GM06990 (cell line): ENCODE results near the gene DNAH7.

ENCODE experiments used
- DNase-seq: peaks from one replicate; pipeline ENCODE4 v3.0.0-alpha.2; 2011; ENCODE audit not compliant: insufficient read length; ENCODE audit errors: extremely low read depth
- H3K27me3 ChIP-seq: replicated peaks from 2 replicates; pipeline ENCODE4 v1.6.0; 2011; ENCODE audit warnings: low read length; ENCODE audit not compliant: control insufficient read depth, insufficient read depth
- H3K36me3 ChIP-seq: 2 replicates; pipeline ENCODE4 v1.5.1; 2011; ENCODE audit warnings: low read length; ENCODE audit not compliant: control insufficient read depth, insufficient read depth
- H3K4me3 ChIP-seq: replicated peaks from 2 replicates; pipeline ENCODE4 v1.5.1; 2011; ENCODE audit warnings: low read depth, mild to moderate bottlenecking, control low read depth, low read length
- CTCF ChIP-seq: IDR thresholded peaks from 2 replicates; pipeline ENCODE4 v1.5.1; 2011; ENCODE audit warnings: low read length, control low read depth, mild to moderate bottlenecking, inconsistent platforms; ENCODE audit not compliant: insufficient read depth, poor library complexity, severe bottlenecking

Gene DNAH7

GRCh38 chr2:195735347-195735746 lies 333.3 kb downstream of the DNAH7 start:
- H3K4me3 ChIP-seq = no peak overlapping the region
- TF ChIP-seq CTCF = no peak
- DNase-seq = no peak
- no peaks in the 10 kb centered on the region for H3K36me3 ChIP-seq
- no peaks in the 10 kb centered on the region for H3K27me3 ChIP-seq

- TF ChIP-seq CTCF = no peak
- H3K4me3 ChIP-seq = no peak overlapping the region
- H3K27me3 ChIP-seq = no peaks in the 10 kb centered on the region
- DNase-seq = no peak
- no peaks in the 10 kb centered on the region for H3K36me3 ChIP-seq
Measured at GRCh38 chr2:195734931-195735330, 333.7 kb downstream of the DNAH7 start.

- no peak for TF ChIP-seq CTCF
Measured at GRCh38 chr2:195734395-195734794, 334.2 kb downstream of the DNAH7 start.

GRCh38 chr2:195733831-195734230 lies 334.8 kb downstream of the DNAH7 start:
- TF ChIP-seq CTCF = no peak
- H3K36me3 ChIP-seq = no peaks in the 10 kb centered on the region

More at GRCh38 chr2:195734395-195734794, 334.2 kb downstream of the DNAH7 start:
- Histone ChIP-seq H3K36me3 (no peaks in the 10 kb centered on the region), H3K27me3 (no peaks in the 10 kb centered on the region), H3K4me3 (no peak overlapping the region)
- no peak for DNase-seq

GRCh38 chr2:195732574-195732973 lies 336.1 kb downstream of the DNAH7 start:
- DNase-seq = no peak
- TF ChIP-seq CTCF = no peak
- no peaks in the 10 kb centered on the region for H3K27me3 ChIP-seq
- H3K4me3 ChIP-seq = no peak overlapping the region
- H3K36me3 ChIP-seq = no peaks in the 10 kb centered on the region

More at GRCh38 chr2:195733831-195734230, 334.8 kb downstream of the DNAH7 start:
- Histone ChIP-seq H3K4me3 (no peak overlapping the region), H3K27me3 (no peaks in the 10 kb centered on the region)
- no peak for DNase-seq

GRCh38 chr2:195730912-195731311 lies 337.7 kb downstream of the DNAH7 start:
- Histone ChIP-seq H3K4me3 (no peak overlapping the region), H3K36me3 (no peaks in the 10 kb centered on the region), H3K27me3 (no peaks in the 10 kb centered on the region)
- no peak for DNase-seq
- no peak for TF ChIP-seq CTCF
